22Rv1 (cell line): ENCODE data around the gene CAMKMT.

Source experiments
- ZFX ChIP-seq: fragments of 450-650 bp; IDR thresholded peaks from 2 replicates; pipeline ENCODE4 v1.6.1; 2017; ENCODE audit warnings: antibody characterized with exemption, borderline replicate concordance
- TF ChIP-seq, protein P1 (sequence below): fragments of 450-650 bp; IDR thresholded peaks from 2 replicates; pipeline ENCODE4 v1.5.1; 2017; ENCODE audit warnings: mild to moderate bottlenecking

- TF ChIP-seq, protein P1, sequence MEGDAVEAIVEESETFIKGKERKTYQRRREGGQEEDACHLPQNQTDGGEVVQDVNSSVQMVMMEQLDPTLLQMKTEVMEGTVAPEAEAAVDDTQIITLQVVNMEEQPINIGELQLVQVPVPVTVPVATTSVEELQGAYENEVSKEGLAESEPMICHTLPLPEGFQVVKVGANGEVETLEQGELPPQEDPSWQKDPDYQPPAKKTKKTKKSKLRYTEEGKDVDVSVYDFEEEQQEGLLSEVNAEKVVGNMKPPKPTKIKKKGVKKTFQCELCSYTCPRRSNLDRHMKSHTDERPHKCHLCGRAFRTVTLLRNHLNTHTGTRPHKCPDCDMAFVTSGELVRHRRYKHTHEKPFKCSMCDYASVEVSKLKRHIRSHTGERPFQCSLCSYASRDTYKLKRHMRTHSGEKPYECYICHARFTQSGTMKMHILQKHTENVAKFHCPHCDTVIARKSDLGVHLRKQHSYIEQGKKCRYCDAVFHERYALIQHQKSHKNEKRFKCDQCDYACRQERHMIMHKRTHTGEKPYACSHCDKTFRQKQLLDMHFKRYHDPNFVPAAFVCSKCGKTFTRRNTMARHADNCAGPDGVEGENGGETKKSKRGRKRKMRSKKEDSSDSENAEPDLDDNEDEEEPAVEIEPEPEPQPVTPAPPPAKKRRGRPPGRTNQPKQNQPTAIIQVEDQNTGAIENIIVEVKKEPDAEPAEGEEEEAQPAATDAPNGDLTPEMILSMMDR: no peak
- TF ChIP-seq ZFX: no peak
Measured at GRCh38 chr2:44582363-44583008, 220.7 kb downstream of the CAMKMT start.
